VCaP (cell line): ENCODE data around the gene CCDC17.

ENCODE experiments used
- H3K27ac ChIP-seq: fragments of 450-650 bp; 2 replicates; pipeline ENCODE4 v1.5.1; 2017
- CTCF ChIP-seq: fragments of 450-650 bp; conservative IDR thresholded peaks from 2 replicates; pipeline ENCODE4 v1.5.1; 2017; ENCODE audit warnings: mild to moderate bottlenecking, moderate library complexity

CCDC17 gene

GRCh38 chr1:45659222-45659621 is 35.4 kb upstream of the CCDC17 start:
- no peak overlapping the region for H3K27ac ChIP-seq
- no peak for TF ChIP-seq CTCF

GRCh38 chr1:45658171-45658570 is 34.3 kb upstream of the CCDC17 start:
- no peak for TF ChIP-seq CTCF
- H3K27ac ChIP-seq = no peak overlapping the region

GRCh38 chr1:45656573-45657226 is 32.8 kb upstream of the CCDC17 start:
- TF ChIP-seq CTCF = no peak
- H3K27ac ChIP-seq = no peak overlapping the region

GRCh38 chr1:45654540-45655280 is 30.9 kb upstream of the CCDC17 start:
- TF ChIP-seq CTCF = no peak

GRCh38 chr1:45647248-45648021 is 23.6 kb upstream of the CCDC17 start:
- H3K27ac ChIP-seq = peak overlapping the region; percentile 12
- no peak for TF ChIP-seq CTCF

More at GRCh38 chr1:45654540-45655280, 30.9 kb upstream of the CCDC17 start:
- no peak overlapping the region for H3K27ac ChIP-seq

- no peak for TF ChIP-seq CTCF
Measured at GRCh38 chr1:45644661-45645060, 20.8 kb upstream of the CCDC17 start.

GRCh38 chr1:45643978-45644377 is 20.1 kb upstream of the CCDC17 start:
- peak overlapping the region; percentile 82 for H3K27ac ChIP-seq

More at GRCh38 chr1:45644661-45645060, 20.8 kb upstream of the CCDC17 start:
- H3K27ac ChIP-seq = peak overlapping the region; percentile 82

More at GRCh38 chr1:45643978-45644377, 20.1 kb upstream of the CCDC17 start:
- peak; percentile 75 for TF ChIP-seq CTCF
